HT-29 (cell line): ENCODE measurements around the gene TRPM2. TPM values are rescaled to one million over a fixed set of nuclear protein-coding genes. Genes with fewer than 3 reads are reported as not detected.

ENCODE experiments used
- DNase-seq: peaks from one replicate; pipeline ENCODE4 v3.0.0-alpha.2; 2015; ENCODE audit warnings: low spot score
- total RNA-seq: library from RNA; depleted of rRNA; stranded (reverse); fragments of >200 nt; shearing (Covaris generic); gene quantifications from 2 replicates; pipeline ENCODE4 v1.2.3, GENCODE V29; 2014

TRPM2 gene
- total RNA-seq, 1 experiment from 2014 or later = not detected

DNA sequence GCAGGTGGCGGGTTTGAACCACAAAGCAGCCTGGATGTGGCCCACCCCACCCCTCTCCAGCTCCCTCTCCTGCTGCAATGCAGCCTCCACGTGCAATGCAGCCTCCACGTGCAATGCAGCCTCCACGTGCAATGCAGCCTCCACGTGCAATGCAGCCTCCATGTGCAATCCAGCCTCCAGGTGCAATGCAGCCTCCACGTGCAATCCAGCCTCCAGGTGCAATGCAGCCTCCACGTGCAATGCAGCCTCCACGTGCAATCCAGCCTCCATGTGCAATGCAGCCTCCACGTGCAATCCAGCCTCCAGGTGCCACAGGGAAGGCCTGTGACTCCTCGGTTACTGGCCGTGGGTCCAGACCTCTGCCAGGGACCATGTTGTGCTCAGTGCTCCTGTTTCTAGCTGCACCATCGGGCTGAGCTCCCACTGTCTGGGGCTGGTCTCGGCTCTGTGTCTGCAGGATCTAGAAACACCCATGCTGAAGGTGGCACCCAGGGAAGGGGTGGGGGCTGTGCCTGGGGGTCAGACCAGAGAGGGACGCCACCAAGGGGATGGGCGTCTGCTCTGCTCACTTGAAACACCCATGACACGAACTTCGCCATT is 90.0 kb downstream of the TRPM2 start:
- no peak for DNase-seq

DNA sequence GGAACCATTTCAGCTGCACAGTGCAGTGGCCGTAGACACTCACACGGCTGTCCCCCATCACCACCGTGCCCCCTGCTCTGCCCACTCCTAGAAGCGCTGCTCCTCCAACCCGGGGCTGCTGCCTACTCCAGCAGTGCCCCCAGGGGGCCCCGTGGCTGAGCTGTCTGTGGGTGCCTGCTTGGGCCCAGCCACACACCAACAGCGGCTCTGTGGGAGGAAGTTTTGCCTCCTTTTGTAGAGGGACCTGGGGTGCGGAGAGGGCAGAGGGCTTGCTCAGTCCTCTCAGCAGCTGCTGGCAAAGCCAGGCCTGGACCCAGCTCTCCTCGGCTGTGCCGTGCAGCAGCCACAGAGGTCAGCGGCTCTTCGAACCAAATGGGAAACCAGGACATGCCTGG is 90.5 kb downstream of the TRPM2 start:
- DNase-seq = no peak

DNA sequence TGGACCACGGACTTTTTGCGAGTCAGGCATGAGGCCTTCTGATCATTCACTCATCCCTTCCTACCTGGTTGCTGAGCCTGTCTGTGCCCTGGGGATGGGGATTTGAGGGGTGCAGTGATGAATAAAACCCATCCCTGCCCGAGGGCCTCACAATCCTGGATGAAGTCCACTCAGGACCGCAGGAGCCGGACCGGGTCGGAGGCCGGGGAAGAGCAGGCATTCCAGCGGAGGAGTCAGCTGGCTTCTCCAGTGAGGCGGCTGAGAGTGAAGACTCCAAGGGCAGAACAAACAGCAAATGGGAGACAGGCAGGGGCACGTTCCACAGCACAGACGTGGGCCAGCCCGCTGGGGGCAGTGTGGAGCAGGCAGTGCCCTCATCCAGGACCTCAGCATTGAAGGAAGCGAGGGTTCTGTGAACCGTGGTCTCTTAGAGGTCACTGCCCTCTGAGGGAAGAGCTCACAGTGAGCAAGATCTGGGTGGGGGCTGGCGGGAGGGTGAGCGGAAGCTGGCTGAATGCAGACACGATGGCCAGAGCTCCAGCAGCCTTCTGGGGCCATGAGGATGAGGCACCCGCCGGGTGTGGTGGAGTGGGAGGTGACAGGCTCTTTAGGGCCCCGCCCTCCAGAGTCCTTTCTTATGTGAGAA is 91.0 kb downstream of the TRPM2 start:
- peak; percentile 19 for DNase-seq

DNA sequence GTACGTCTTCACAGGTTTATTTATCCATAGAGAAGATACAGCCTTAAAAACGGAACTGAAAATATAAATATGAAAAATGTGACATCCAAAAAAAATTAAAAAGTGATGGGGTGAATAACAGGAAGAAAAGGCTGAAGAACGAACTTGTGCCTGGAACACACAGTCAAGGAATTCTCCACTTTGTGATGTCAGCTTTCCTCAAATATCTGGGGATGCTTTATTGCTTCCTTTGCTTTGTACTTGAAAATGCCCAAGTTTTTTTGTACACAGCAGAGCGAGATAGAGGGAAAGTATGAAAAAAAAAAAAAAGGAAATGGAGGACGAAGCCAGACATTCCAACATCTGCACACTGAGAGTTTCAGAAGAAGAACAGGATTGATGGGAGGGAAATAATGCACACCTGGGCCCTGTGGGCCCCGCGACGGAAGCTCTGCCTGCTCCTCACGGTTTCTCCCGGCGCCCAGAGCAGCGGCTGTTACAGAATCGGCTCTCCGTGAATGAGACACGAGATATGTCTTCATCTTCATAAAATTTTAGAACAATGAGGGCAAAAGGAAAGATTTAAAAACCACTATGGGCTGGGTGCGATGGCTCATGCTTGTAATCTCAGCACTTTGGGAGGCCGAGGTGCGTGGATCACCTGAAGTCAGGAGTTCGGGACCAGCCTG is 91.9 kb downstream of the TRPM2 start:
- no peak for DNase-seq

DNA sequence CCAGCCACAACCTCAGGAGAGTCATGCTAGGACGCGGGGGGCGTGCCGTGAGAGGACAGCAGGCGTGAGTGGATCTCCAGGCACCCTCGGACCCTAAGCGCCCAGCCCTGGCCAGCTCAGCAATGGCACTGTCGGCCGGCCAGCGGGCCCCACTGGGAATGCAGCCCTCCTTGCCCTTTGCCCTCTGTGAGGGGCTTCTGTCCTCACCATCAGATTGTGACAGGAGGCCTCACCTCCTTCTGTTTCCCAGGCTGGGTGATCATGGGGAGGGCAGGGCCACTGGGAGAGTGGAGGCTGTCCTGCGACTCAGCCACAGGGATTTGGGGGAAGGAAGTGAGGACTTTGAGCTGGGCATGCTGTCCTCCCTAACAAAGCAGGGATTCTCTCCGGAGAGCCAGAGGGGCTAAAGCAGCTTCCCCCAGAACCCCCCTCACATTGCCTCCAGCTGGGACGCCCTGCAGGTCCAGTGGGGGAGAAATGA is 95.3 kb downstream of the TRPM2 start:
- DNase-seq = no peak

DNA sequence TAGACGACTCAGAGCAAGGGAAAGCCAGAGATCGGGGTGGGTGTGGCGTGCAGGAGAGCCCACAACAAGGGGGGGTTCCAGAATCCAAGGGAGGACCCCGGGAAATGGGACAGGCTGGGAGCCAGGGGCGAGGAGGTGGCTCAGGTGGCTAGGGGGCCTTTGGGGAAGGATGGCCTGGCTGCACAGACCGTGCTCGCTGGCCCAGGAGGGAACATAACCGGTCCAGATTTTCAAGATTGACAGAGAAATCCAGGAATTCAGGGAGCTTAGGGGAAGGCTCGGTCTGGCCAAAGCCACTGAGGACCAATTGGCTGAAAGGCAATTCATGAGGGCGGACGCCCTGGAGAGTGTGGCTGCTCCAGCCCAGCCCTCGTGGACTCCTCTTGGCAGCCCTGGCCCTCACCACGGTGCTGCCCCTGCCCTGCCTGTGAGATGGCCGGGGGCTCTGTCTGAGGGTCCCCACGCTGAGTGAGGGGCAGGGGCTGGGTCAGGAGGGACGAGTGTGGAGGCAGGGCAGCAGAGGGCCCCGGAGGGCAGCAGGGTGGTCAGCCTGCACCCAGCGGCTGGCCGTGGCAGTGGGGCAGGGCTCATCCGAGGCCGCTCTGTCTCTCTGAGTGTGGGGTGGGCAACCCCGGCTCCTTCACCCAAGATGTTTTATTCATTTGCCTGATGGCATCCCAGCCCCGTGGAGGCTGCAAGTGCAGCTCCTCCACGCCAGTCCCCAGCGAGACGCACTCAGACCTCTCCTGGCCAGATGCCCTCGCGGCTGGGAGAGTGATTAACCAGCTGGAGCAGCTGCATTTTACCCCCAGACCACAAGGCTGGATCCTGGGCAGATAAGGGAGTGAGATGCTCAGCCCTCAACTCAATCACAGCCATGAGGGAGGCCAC is 96.3 kb downstream of the TRPM2 start:
- DNase-seq = no peak

DNA sequence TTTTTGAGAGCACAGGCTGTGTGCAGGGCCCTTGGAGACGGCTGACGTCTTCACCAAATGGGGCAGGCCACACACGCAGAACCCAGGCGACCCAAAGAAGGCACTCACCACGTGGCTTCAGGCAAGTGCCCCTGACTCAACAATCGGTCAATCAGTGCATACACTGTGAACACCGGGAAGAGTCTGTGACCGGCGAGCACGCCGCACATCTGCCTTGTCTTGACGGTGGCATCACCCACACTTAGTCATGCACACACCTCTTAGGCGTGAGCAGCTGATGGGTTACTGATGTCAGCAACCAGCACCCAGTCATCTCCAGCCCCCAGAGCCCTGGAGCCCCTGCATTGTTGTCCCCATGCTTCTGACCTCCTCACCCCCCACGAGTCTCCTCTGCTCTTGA is 97.0 kb downstream of the TRPM2 start:
- no peak for DNase-seq

DNA sequence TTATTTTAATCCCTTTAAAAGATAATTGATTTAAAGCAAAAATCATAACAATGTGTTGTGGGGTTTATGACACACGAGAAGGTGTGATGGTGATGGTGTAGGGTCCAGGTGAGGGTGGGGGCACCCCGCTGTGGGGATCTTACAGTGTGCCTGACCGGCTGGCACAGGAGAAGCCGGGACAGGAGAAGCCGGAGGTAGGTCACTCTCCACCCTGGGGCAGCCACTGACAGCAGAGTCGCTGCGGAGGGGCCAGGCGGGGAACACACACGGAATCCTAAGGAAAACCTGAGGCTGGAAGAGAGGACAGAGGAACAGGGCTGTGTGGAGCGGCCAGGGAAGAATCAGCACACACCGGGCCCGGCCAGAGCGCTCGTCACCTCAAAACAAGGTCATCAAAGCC is 97.6 kb downstream of the TRPM2 start:
- no peak for DNase-seq

DNA sequence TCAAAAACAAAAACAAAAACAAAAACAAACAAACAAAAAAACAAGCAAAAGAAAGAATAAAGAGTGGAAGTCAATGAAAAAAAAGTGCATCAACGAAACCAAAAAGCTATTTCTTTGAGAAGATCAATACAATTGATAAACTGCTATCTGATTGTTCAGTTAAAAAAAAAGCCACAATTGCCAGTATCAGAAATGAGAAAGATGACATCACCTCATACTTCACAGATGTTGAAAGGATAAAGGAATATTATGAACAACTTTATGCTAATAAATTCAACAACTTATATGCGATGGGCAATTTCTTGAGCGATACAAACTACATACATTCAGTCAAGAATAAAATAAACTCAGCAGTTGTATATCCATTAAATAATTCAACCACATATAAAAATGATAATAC is 99.7 kb downstream of the TRPM2 start:
- DNase-seq = no peak

DNA sequence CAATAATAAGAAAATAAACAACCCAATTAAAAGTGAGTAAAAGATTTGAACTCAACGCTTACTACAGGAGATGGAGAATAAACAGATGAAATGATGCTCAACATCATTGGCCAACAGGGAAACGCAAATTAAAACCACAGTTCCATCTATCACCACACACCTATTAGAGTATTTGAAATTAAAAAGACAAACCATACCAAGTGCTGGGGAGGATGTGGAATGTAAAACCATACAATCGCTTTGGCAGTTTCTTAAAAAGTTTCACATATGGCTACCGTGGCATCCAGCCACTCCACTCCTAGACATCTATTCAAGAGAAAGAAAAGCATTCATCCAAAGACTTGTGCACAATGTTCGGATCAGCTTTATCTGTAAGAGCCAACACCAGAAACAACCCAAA is 100.6 kb downstream of the TRPM2 start:
- no peak for DNase-seq

DNA sequence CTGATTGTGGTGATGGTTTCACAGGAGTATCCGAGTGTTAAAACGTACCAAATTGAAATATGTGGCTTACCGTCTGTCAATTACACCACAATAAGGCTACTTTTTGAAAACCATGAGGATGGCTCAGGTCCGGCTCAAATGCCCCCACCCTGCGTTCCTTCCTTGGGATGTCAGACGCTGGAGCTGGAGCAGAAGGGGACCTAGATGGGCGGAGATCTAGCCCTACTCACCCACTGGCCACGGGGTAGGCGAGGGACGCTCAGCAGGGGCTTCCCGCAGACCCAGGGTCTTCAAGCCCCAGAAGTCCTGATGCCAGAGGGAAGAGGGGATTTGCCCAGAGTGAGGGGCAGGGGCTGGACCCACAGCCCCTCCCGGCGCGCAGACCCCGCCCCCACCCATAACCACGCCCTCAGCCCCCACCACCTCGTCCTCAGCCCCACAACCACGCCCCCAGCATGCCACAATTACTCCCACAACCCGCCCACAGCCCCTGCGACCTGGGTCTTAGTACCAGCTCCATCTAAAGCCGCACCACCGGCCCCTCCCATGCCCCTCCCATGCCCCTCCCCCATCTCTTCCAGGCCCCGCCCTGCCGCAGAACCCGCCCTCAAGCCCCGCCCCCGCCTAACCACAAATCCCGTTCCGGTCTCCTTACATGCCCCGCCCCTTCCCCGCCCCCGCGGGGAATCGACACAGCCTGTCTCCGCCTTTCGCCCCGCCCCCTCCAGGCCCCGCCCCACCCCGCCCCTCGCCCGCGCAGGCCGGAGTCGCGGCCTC is 101.5 kb downstream of the TRPM2 start, which contains the start of gene LRRC3:
Gene LRRC3 (plus strand): TSS at position 764 of the 777 bp plus-strand sequence. CDS start 1,135 bp downstream, outside the sequence.
- peak; percentile 29 for DNase-seq

DNA sequence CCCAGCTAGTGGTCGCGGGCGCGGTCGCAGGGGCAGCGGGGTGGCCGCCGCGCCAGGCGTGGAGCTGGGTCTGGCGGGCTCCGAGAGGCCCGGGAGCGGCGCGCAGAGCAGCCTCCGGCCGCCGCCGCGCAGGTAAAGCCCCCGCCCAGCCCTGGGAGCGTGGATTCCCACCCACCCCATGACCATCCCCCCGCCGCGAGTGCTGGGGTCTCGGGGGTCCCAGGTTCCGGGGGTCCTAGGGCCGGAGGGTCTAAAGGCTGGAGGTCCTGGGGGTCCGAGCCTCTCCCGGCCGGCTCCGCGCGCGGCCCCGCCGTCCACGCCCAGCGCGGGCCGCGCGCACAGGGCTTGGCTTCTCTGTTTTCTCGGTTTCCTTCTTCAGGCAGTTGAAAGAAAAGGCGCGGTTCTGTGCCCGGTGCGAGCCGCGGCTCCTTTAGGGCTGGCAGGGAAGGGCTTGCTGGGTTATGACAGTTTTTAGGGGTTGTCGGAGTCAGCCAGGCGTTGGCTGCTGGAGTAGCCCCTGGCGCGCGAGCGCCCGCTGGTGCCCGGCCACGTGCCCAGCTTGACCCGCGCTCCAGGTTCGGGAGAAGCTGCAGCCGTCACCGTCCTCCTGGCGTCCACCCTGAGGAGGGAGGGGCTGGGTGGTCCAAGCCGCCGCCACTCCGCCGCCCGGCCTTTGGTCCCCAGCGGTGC is 102.2 kb downstream of the TRPM2 start:
- DNase-seq = peak; percentile 7

DNA sequence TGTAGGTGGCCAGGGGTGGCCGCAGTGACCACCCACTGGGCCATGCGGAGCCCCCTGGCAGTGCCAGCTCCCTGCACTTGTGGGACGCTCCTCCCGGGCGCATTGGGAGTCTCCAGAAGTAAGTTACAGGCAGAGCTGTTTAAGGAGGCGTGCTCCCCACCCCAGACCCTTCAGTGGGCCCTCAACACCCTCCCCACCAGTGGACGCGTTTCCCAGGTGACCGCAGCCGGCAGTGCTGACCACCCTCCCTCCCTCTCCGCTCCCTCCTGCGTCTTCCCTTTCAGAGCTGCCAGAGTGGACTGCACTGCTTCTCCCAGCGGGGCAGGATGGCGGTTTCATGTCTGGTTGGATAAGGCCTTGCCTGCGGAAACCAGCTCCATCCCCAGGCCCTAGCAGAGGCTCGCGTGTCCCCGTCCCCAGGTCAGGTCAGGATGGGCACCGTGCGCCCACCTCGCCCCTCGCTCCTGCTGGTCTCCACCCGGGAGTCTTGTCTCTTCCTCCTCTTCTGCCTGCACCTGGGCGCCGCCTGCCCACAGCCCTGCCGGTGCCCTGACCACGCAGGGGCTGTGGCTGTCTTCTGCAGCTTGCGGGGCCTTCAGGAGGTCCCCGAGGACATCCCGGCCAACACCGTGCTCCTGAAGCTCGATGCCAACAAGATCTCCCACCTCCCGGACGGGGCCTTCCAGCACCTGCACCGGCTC is 102.9 kb downstream of the TRPM2 start:
- no peak for DNase-seq

DNA sequence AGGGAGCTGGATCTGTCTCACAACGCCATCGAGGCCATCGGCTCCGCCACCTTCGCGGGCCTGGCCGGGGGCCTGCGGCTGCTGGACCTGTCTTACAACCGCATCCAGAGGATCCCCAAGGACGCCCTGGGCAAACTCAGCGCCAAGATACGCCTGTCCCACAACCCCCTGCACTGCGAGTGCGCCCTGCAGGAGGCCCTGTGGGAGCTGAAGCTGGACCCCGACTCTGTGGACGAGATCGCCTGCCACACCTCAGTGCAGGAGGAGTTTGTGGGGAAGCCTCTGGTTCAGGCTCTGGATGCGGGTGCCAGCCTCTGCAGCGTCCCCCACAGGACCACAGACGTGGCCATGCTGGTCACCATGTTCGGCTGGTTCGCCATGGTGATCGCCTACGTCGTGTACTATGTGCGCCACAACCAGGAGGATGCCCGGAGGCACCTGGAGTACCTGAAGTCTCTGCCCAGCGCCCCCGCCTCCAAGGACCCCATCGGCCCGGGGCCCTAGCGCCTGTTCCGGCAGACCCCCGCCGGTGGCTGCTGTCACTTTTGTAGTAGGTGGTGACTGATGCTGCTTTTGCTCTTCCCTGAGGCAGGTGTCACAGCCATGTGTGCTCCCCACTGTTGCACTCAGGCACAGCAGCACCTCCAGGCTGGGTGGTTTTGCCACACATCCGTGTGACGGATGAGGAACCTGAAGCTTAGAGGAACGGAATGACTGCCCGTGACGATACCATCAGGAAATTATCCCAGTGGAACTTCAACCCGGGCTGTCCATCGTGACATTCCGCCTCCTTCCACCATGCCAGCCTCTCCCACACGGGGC is 103.7 kb downstream of the TRPM2 start:
- DNase-seq = no peak

DNA sequence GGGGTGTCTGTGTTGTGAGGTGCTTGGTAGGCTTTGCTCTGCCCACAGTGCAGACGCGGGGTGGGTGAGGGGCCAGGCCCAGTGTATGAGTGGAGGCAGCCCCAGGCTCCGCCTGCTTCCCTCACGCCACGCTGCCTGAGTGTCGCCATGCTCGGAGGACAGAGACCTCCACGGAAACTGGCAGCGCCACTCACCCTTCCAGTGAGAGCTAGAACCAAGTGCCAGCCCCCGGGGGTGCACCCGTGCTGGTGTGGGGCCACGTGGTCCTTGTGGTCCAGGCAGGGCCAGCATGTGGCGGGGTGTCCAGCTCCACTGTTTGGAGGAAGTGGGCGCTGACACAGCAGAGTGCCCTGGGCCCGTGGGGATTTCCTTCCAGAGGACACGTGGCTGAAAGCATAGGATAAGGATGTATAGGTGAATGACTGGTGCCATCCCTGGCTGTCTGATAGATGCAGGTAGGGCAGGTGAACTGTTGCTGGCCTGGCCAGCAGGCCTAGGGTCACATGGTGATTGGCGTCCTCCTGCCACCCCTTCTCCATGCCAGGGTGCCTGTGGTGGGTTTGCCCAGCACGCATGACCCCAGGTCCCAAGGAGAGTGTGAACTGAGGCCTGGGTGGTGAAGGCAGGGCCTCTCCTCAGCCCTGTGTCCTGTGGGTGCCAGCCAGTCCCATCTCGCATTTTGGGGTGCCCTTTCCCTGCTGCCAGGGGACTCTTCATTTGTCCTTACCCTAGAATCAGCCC is 105.7 kb downstream of the TRPM2 start:
- DNase-seq = no peak

DNA sequence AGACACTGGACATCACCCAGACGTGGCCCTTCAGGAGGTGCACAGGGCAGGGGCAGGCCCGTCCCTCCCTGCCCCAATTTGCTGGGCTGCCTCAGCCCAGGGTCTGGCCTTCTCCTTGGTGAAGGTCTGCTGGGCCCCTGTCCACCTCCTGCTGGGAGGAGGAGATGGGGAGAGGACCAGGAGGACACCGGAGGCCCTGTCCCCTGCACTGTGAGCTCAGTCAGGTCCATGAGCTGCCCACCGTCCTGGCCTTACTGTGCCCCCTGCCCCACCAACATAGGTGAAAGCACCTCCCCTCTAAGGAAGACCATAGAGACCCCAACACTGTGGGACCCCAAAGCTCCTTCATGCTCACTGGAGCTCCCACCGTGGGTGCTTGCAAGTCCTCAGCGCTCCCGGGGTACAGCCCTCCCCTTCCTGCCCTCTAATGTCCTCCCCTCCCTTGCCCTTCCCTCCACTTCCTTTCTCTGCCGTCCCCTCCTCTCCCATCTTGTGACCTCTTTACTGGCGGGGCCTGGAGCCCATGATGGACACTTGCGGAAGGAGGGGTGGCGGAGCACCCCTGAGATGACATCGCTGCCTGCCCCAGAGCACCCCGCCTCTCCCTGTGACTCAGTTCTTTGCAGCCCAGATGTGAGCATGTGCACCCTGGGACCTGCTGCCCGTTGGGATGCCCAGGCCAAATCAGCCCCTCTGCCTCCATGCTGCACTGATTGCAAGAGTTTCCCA is 106.5 kb downstream of the TRPM2 start:
- no peak for DNase-seq

DNA sequence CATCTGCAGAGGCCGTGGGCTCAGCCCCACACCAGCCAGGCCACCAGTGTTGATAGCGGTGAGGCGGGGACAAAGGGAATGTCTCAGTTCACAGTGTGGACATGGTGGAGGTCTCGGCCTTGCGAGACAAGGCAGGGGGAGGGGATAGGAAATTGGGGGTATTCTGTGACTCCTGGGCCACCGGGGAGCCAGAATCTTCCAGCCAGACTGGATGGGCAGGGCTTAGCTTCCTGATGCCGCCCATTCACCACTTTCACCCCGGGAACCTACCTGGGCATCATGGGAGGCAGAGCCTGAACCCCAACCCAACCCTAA is 107.0 kb downstream of the TRPM2 start:
- DNase-seq = no peak

DNA sequence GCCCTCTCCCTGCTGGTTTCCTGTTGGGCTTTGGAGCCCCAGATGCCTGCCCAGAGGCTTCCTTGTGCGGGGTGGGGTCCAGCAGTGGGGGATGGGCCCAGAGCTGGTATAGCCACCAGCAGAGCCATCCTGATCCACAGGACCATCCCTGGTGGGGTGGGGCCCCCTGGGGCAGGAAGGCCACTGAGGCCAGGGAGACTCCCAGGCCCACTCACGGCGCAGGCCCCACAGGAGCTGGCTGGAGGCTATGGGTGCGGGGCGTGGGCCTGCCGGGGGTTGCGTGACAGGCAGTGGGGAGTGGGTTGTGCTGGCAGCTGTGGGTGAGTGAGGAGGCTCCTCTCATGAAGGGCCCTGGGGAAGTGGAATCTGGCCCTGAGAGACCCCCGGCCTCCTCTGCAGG is 107.6 kb downstream of the TRPM2 start:
- DNase-seq = no peak
